T-helper 9 cell (primary cell): ENCODE measurements around the gene PLD4.
"Not testable (repeated sequence)": the region's sequence is repeated elsewhere in the genome, so short reads cannot be mapped to it uniquely, and the experiment has no call there.

Source experiments
- DNase-seq: peaks from one replicate; pipeline ENCODE4 v3.0.0-alpha.2; 2020
- total RNA-seq, 2 donors: gene quantifications; one replicate each; lab custom pipeline; 2026; lab: John Stamatoyannopoulos, UW

Gene PLD4
- total RNA-seq: 0 reads per million in 2 donors

- DNase-seq: no peak
Observed at GRCh38 chr14:104924421-104925213, at the start of gene PLD4. Gene PLD4, plus strand, starts transcription at chr14:104924879. Its CDS starts 2,262 bp downstream, at chr14:104927141.

- DNase-seq: no peak
Observed at GRCh38 chr14:104875412-104875751, 49.3 kb upstream of the PLD4 start.

DNA sequence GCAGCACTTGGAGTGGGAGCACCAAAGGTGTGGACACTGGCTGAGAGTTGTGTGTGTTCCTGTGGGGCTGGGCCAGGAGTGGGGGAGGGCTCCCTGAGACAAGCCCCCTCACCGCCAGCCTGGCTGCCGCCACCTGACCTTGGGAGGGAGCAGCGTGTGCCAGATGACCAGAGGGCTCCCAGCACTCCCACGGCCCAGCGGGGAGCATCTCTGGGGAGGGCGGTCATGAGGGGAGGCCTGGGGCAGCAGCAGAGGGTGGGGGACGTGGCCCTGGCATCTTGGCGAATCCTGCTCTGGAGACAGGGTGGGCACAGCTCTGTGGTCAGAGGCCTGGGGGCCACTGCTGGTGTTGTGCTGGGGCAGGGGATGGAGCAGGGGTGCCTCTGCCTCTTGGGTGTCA is 48.9 kb upstream of the PLD4 start:
- DNase-seq: no peak

GRCh38 chr14:104876251-104876699 is 48.4 kb upstream of the PLD4 start:
- peak; percentile 21 for DNase-seq

DNA sequence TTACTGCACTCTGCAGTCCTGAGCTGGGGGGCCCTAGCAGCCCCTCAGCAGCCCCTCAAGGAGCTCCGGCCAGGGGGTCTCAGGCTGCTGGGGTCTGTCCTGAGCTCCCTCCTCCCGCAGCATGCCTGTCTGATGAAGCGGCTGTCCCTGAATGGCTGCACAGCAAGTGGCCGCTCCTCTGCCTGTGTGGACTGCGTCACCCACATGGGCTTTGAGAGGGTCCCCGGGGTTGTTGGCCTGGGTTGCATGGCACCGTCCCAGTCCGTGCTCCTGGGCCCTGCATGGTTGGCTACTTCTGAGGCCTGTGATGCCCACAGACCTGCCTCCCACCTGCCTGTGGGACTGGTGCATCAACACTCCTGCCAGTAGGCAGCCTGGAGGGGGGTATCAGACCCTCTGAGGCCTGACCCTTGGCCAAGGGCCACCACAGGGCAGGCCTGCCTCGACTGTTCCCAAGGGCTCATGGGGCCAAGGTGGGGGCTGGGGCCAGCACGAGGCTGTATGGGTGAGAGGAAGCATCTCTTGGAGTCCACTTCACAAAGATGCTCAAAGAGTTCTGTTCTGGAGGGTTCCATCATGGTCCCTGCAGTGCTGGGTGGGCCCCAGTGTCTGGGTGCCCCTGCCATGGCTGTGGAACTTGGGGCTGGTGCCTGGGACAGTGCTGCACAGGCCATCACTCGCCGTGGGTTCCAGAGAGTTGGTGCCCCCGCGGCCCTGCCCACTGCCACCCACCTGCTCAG is 47.4 kb upstream of the PLD4 start:
- no peak for DNase-seq

GRCh38 chr14:104877806-104878550 is 46.7 kb upstream of the PLD4 start:
- DNase-seq: no peak

GRCh38 chr14:104878582-104878981 is 46.1 kb upstream of the PLD4 start:
- no peak for DNase-seq

- DNase-seq: no peak
Observed at GRCh38 chr14:104879201-104879982, 45.3 kb upstream of the PLD4 start.

GRCh38 chr14:104879983-104880565 is 44.6 kb upstream of the PLD4 start:
- no peak for DNase-seq

GRCh38 chr14:104880584-104881210 is 44.0 kb upstream of the PLD4 start:
- DNase-seq: no peak

- DNase-seq: no peak
Observed at GRCh38 chr14:104881369-104881979, 43.2 kb upstream of the PLD4 start.

DNA sequence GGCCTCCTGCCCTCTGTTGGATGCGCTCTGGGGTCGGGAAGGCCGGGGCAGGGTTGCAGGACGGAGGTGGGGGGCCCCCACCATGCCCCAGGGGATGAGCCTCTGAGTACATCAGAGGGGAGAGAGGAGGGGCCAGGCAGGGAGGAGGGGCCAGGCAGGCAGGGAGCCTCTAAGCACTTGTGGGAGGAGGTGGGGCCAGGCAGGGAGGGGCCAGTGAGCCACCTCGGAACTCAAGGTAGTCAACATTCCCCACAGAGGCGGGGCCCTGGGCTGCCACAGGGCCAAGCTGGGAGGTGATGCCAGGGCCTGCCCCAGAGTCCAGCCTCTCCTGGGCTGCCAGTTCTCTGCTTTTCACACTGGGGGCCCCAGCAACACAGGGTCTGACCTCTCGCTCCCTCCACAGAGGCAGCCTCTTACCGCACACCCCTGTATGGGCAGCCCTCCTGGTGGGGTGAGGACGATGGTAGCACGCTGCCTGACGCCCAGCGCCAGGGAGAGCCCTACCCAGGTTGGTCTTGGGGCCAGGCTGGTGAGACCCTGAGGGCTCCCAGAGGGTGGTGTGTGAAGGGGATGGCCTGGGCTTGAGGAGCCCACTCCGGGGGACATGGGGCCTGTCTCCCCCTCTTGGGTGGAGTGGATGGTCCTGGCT is 42.2 kb upstream of the PLD4 start:
- no peak for DNase-seq

GRCh38 chr14:104882991-104883660 is 41.6 kb upstream of the PLD4 start:
- DNase-seq: no peak

DNA sequence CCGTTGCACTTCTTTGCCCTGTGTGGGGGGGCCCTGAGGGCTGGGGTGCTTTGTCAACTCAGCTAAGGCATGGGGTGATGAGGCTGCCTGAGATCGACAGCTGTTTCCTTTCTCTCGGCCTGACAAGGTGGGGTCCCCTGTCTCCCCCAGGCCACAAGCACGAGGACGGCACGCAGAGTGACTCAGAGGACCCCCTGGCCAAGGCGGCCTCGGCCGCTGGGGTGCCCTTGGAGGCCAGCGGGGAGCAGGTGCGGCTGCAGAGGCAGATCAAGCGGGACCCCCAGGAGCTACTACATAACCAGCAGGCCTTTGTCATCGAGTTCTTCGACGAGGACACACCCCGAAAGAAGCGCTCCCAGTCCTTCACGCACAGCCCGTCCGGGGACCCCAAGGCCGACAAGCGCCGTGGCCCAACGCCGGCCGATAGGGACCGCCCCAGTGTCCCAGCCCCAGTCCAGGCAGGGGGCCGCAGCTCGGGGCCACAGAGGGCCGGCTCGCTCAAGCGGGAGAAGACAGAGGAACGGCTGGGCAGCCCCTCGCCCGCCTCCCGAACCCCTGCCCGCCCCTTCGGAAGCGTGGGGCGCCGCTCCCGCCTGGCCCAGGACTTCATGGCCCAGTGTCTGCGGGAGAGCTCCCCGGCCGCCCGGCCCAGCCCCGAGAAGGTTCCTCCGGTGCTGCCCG is 40.9 kb upstream of the PLD4 start:
- DNase-seq: no peak

DNA sequence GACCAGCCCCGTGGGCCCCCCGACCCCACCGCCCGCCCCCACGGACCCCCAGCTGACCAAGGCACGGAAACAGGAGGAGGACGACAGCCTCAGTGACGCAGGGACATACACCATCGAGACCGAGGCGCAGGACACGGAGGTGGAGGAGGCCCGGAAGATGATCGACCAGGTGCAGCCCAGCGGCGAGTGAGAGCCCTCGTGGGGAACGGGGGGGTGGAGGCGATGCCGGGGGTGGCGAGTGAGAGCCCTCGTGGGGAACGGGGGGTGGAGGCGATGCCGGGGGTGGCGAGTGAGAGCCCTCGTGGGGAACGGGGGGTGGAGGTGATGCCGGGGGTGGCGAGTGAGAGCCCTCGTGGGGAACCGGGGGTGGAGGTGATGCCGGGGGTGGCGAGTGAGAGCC is 40.3 kb upstream of the PLD4 start:
- not testable (repeated sequence) for DNase-seq

- no peak for DNase-seq
Observed at GRCh38 chr14:104885031-104885972, 39.4 kb upstream of the PLD4 start.

GRCh38 chr14:104885973-104886689 is 38.5 kb upstream of the PLD4 start:
- DNase-seq: no peak
